Loucy (cell line): Measurements from ENCODE around the gene PHC3.

Experiments used
- EZH2phosphoT487 ChIP-seq: fragments of 200-600 bp; IDR thresholded peaks from 2 replicates; pipeline ENCODE4 v1.6.1; 2018; ENCODE audit warnings: antibody characterized with exemption, mild to moderate bottlenecking, moderate library complexity, borderline replicate concordance
- TF ChIP-seq, protein P1 (sequence below): fragments of 200-600 bp; sonication (generic); conservative IDR thresholded peaks from 2 replicates; pipeline ENCODE4 v1.5.1; 2014; ENCODE audit warnings: mild to moderate bottlenecking, antibody characterized with exemption, low read length

DNA sequence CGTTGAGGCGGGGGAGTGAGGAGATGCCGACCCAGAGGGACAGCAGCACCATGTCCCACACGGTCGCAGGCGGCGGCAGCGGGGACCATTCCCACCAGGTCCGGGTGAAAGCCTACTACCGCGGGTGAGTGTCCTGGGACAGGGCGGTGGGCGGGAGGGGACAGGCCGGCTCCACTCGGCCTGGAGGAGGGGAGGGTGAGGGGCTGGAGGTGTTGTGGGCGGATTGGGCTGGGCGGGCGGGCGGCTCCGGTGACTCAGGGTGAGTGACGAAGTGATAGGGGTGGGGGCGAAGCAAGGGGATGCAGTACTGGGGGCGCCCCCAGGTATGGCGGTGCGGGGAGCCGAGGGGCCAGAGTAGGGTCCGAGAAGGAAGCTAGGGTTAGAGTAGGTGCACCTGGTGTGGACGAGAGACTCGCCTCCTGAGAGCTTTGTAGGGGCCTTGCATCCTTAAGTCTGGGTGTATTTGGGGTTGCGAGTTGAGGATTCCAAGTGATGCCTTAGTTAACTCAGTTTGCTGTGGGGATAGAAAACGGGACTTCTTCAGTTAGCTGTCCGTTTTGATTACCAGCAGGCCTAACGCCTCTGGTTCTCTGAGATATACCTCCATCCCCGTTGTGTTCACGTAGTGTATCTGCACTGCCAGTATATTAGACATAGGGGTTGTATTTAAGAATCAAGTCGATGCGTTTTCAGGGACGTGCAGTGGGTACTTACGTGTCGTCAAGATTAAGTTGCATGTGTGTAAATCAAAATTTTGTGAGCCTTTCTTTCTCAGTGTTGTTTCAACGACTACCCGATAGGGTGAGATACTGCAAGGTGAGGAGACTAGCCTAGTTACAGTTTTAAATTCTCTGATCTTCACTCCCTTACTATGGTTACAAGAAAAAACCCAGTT, 41.4 kb upstream of the PHC3 start:
- TF ChIP-seq, protein P1, sequence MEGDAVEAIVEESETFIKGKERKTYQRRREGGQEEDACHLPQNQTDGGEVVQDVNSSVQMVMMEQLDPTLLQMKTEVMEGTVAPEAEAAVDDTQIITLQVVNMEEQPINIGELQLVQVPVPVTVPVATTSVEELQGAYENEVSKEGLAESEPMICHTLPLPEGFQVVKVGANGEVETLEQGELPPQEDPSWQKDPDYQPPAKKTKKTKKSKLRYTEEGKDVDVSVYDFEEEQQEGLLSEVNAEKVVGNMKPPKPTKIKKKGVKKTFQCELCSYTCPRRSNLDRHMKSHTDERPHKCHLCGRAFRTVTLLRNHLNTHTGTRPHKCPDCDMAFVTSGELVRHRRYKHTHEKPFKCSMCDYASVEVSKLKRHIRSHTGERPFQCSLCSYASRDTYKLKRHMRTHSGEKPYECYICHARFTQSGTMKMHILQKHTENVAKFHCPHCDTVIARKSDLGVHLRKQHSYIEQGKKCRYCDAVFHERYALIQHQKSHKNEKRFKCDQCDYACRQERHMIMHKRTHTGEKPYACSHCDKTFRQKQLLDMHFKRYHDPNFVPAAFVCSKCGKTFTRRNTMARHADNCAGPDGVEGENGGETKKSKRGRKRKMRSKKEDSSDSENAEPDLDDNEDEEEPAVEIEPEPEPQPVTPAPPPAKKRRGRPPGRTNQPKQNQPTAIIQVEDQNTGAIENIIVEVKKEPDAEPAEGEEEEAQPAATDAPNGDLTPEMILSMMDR = 0 out of 2 replicates have a peak, but pooled peaks have one; percentile 25
- no peak for TF ChIP-seq EZH2phosphoT487
